ENCODE results near the gene CLCF1.

DNA sequence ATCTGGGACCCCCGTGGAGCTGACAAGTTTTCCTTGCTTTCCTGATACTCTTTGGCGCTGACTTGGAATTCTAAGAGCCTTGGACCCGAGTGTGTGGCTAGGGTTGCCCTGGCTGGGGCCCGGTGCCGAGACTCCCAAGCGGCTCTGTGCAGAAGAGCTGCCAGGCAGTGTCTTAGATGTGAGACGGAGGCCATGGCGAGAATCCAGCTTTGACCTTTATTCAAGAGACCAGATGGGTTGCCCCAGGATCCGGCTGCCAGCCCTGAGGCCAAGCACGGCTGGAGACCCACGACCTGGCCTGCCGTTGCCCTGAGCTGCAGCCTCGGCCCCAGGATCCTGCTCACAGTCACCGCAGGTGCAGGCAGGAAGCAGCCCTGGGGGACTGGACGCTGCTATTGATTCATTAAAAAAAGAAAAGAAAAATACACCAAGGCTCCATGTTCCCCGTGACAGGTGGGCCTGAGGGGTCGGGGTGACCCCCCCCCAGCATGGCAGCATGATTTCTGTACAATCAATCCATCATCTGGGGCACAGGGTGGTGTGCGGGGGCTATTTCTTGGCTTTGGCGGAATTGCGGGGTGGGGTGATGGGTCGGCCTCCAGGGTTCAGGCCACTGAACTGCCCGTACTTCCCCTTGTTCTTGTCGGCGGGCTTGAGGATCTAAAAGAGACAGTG, 24.7 kb upstream of the CLCF1 start:
- TF ChIP-seq EP300 (IDR thresholded peaks at IDR 0.05): no peak
- TF ChIP-seq POLR2A (IDR thresholded peaks at IDR 0.05): no peak
- no peak for TF ChIP-seq CTCF (IDR thresholded peaks at IDR 0.05)
- no peak for TF ChIP-seq POLR2AphosphoS5 (IDR thresholded peaks at IDR 0.05)
